GM19023 (cell line): ENCODE measurements around the gene RESF1.

Source experiments
- ATAC-seq: cut with Tn5 transposase; IDR thresholded peaks from one replicate; pipeline ENCODE4 v1.9.1; 2021; ENCODE audit warnings: mild to moderate bottlenecking, moderate library complexity; ENCODE audit not compliant: unreplicated experiment

Gene RESF1

DNA sequence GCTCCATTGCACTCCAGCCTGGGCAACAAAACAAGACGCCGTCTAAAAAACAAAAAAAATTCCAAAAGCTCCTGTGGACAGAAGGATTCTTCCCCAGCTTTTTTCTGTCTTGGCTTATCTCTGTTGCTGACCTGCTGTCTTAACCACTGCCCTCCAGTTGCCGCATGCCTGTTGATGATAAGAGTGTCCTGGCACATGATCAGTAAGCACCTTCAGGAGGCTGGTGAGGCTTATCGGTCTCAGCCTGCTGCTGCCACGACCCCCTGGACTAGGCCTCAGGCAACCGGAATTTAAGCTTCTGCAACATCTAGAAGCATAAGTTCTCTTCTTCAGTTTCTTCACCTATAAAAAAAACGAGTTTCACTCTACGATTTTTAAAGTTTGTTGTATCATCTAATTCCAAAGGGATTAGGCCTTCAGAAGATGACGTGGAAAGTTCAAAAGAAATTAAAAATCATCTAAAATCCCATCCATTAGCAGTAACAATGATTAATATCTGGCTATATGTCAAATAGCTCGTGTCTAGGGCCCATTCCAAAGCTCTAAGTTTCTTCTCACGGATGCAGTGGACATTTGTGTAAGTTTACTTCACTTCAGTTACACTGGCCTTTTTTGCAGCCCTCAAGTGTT, 46.4 kb downstream of the RESF1 start:
- no peak for ATAC-seq
